ENCODE results near the gene OR5L2. TPM values are rescaled to one million over a fixed set of nuclear protein-coding genes. Genes with fewer than 3 reads are reported as not detected.

Gene OR5L2
- total and polyA plus RNA-seq, 2 of the 8 experiments (the other 6 are each of a cell fraction or from before 2014, with no cell fraction given), result not detected

DNA sequence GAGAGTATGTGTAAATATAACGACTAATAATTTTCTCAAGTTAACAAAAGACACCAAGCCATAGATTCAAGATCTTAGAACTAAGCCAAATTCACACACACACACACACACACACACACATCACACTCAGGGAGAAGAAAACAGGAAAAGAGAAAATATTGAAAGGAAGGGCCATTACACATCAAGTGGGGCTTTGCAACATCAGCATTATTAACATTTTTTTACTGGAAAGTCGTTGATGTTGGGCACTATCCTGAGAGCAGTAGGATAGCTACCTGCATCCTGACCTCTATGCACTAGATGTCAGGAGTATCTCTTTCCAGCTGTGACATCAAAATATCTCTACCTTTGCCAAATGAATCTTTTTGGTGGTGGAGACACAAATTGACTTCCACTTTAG, 20.4 kb downstream of the OR5L2 start:
- H3K56ac ChIP-seq (replicated peaks; ENCODE audit: insufficient read length, low read depth, low read length), result no peak overlapping the region
- H3K79me2 ChIP-seq (ENCODE audit: control insufficient read depth in 1 of 2, insufficient read depth in 2 of 2, low read length in 2 of 2), result no peaks in the 10 kb centered on the region
- no peak overlapping the region for H3K4me3 ChIP-seq (ENCODE audit: extremely low read depth in 1 of 4, insufficient read depth in 2 of 4, low read depth in 3 of 4, low read length in 4 of 4)
- no peak overlapping the region for H4K5ac ChIP-seq (ENCODE audit: insufficient read length, low read depth, low read length)
- DNase-seq (ENCODE audit: low read depth in 1 of 2, low spot score in 2 of 2) (no peak), FAIRE-seq (no peak)
- H3K14ac ChIP-seq (ENCODE audit: insufficient read length), result no peak overlapping the region
- WGBS, 2 experiments (ENCODE audit: extremely low coverage in 1 of 2, insufficient coverage in 1 of 2, insufficient read length in 1 of 2, insufficient replicate concordance in 2 of 2, low coverage in 1 of 2, low lambda C conversion rate in 2 of 2, missing lambda C conversion rate in 1 of 2), result 57% methylated on average over 2 of the region's 2 CpGs; no CpG with 5 or more reads in 1 of the 2 experiments
- H3K9ac ChIP-seq (replicated peaks in 1 of 4; ENCODE audit: extremely low read depth in 1 of 4, low read depth in 3 of 4, low read length in 3 of 4), result no peak overlapping the region
- no peak overlapping the region for H2AFZ ChIP-seq (ENCODE audit: low read length)
- no peak overlapping the region for H3K4ac ChIP-seq (replicated peaks; ENCODE audit: insufficient read length, low read depth, low read length)
- no peak overlapping the region for H2BK120ac ChIP-seq (replicated peaks; ENCODE audit: low read depth, low read length)
- no peak overlapping the region for H2BK5ac ChIP-seq (ENCODE audit: low read depth, low read length)
- H4K91ac ChIP-seq (replicated peaks; ENCODE audit: insufficient read length, low read length), result no peak overlapping the region
- no peak overlapping the region for H4K8ac ChIP-seq (ENCODE audit: extremely low read depth, insufficient read depth, low read length)
- H3K18ac ChIP-seq (ENCODE audit: extremely low read depth, low read length), result no peak overlapping the region
- ChIA-PET CTCF (ENCODE audit: partially characterized antibody) (interaction anchor here (0.6 kb wide), 1 partner anchor 132 kb away, joined by 4 read pairs; no protein-coding TSS in a partner anchor), POLR2A (ENCODE audit: partially characterized antibody) (no interaction called here)
- H3K27ac ChIP-seq (ENCODE audit: low read depth, low read length), result no peak overlapping the region
- peaks cover 30 to 35% of the 10 kb centered on the region in 2 experiments for H3K9me3 ChIP-seq (ENCODE audit: insufficient read depth in 2 of 2, low read depth in 1 of 2, low read length in 1 of 2)
- H3K36me3 ChIP-seq (ENCODE audit: control insufficient read depth in 2 of 4, insufficient read depth in 4 of 4, low read length in 3 of 4), result no peaks in the 10 kb centered on the region; a peak in 1 of 8 replicates
- H3K4me1 ChIP-seq (replicated peaks in 1 of 4; ENCODE audit: control insufficient read depth in 3 of 4, insufficient read depth in 4 of 4, low read length in 3 of 4), result no peaks in the 10 kb centered on the region
- no peak overlapping the region for H2AK5ac ChIP-seq (ENCODE audit: low read depth, low read length)
- no peak overlapping the region for H3K23ac ChIP-seq (ENCODE audit: insufficient read length)
- H3K4me2 ChIP-seq (ENCODE audit: insufficient read depth in 1 of 2, low read depth in 2 of 2, low read length in 2 of 2), result no peak overlapping the region
- H3K79me1 ChIP-seq (ENCODE audit: low read depth, low read length), result no peaks in the 10 kb centered on the region
- no peak overlapping the region for H2BK12ac ChIP-seq (ENCODE audit: low read depth, low read length)
- no peak for TF ChIP-seq KDM5A (IDR thresholded peaks at IDR 0.05; ENCODE audit: low read length)
- TF ChIP-seq HDAC6 (IDR thresholded peaks at IDR 0.05; ENCODE audit: low read depth, low read length), result no peak
- TF ChIP-seq TAF1 (IDR thresholded peaks at IDR 0.05; ENCODE audit: low read depth, low read length), result no peak
- TF ChIP-seq ASH2L (IDR thresholded peaks at IDR 0.05; ENCODE audit: low read length), result no peak
- no peak for TF ChIP-seq FOSL1 (IDR thresholded peaks at IDR 0.05; ENCODE audit: insufficient read depth, low read depth, low read length)
- TF ChIP-seq JUN (IDR thresholded peaks at IDR 0.05; ENCODE audit: low read depth, low read length), result no peak
- TF ChIP-seq SRF (IDR thresholded peaks at IDR 0.05; ENCODE audit: low read depth, low read length), result no peak
- TF ChIP-seq PHF8 (conservative IDR thresholded peaks at IDR 0.05; ENCODE audit: low read depth, low read length), result no peak
- TF ChIP-seq RXRA (IDR thresholded peaks at IDR 0.05; ENCODE audit: insufficient read depth, low read depth, low read length), result no peak
- TF ChIP-seq POU5F1 (IDR thresholded peaks at IDR 0.05; ENCODE audit: low read depth, low read length), result no peak
- TF ChIP-seq NRF1 (IDR thresholded peaks at IDR 0.05; ENCODE audit: low read depth, low read length), result no peak
- no peak overlapping the region for H2BK15ac ChIP-seq (ENCODE audit: low read length)
- no peaks in the 10 kb centered on the region for H3K27me3 ChIP-seq (replicated peaks in 1 of 4; ENCODE audit: control insufficient read depth in 3 of 4, extremely low read depth in 1 of 4, insufficient read depth in 3 of 4, low read length in 3 of 4)
- H4K20me1 ChIP-seq (replicated peaks in 1 of 2; ENCODE audit: control insufficient read depth in 1 of 2, insufficient read depth in 2 of 2, low read length in 2 of 2), result no peaks in the 10 kb centered on the region
- H2BK20ac ChIP-seq (ENCODE audit: low read length), result no peak overlapping the region
- peaks cover 1% of the 10 kb centered on the region; the same call in 1 of the 2 replicates for H3K23me2 ChIP-seq (ENCODE audit: low read depth, low read length)

Measured in H1 (cell line).